ENCODE data around the gene CCNY. TPM values are rescaled to one million over a fixed set of nuclear protein-coding genes. Genes with fewer than 3 reads are reported as not detected.
A peak's percentile ranks its signal among the peaks of the same experiment; 100 is the strongest.

The CCNY gene
- total RNA-seq, 3 donors from 2014 or later (not counting 1 experiment from before 2014, with no cell fraction given) = 71.0 to 87.2 (median 74.3) TPM

DNA sequence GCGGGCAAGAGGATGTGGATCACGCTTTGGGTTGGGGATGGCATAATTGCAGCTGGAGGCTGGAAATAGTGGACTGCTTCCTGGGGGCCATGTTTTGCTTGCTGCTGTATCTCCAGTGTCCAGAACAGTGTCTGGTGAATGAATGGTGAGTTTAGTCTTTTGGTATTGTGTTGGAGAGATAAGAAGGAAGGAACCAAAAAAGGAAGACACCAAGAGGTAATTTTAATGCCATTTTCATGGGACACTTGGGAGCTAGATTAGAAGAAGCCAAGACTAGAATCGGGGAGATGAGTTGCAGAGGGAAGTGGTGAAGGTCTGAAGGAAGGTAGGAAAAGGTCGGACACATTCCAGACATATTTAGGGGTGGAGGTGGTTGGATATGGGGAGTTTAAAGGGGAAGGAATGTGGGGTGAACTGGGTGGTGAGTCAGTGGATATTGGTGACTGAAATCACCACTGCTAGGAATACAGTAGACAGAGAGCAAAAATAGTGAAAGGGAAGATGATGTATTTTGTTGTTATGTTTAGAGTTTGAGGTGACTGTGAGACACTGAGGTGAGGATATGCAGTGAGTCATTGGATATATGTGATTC lies 76.7 kb downstream of the CCNY start:
- Histone ChIP-seq H3K4me3 (ENCODE audit: low read length) (no peak overlapping the region), H3K9me3 (ENCODE audit: control insufficient read depth, insufficient read depth, low read length) (no peaks in the 10 kb centered on the region)
- TF ChIP-seq CTCF (IDR thresholded peaks at IDR 0.05) = no peak

DNA sequence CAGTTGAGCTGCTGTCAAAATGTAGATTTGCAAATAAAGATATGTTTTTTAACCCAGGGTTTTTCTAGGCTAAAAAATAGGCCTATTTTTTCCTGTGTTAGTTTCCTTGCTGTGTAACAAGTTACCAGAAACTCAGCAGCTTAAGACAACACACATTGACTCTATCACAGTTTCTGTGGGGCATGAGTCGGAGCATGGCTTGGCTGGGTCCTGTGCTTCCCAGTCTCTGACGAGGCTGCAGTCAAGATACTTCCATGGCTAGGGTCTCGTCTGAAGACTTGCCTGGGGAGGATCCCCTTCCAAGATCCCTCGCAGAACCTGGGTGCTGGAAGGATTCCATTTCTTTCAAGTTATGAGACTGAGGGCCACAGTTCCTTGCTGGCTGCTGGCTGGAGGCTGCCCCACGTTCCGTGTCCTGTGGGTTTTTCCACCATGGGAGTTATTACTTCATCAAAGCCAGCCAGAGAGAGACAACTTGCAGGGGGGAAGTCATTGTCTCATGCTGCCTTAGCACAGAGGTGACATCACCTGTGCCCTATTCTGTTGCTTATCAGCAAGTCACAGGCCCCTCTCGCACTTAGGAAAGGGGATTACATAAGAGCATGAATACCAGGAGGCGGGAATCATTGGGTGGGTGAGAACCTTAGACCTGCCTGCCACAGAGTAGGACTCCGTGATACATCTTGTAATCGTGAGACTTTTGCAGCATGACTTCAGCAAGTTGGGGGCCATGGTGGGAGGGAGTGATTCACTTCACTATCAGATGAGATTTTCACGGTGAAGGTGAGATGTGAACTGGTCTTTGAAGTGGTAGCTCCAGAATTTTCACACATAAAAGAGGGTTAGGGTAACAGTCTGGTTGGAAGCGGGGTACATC lies 77.9 kb downstream of the CCNY start:
- WGBS (ENCODE audit: insufficient coverage) = 71% methylated on average over 12 of the region's 12 CpGs
- DNase-seq = peak in 1 of 2 donors; percentile 15
- H3K4me1 Mint-ChIP-seq = peaks cover 69 to 70% of the 10 kb centered on the region in 2 donors
- no peak for TF ChIP-seq CTCF (IDR thresholded peaks at IDR 0.05)
- Histone ChIP-seq H3K36me3 (ENCODE audit: control insufficient read depth, insufficient read depth, low read length) (no peaks in the 10 kb centered on the region), H3K4me1 (ENCODE audit: control insufficient read depth, insufficient read depth, low read length) (peaks cover 34% of the 10 kb centered on the region), H3K27me3 (ENCODE audit: control insufficient read depth, insufficient read depth, low read length) (no peaks in the 10 kb centered on the region), H3K9me3 (ENCODE audit: control insufficient read depth, insufficient read depth, low read length) (no peaks in the 10 kb centered on the region), H3K27ac (ENCODE audit: low read length) (no peak overlapping the region), H3K4me3 (ENCODE audit: low read length) (no peak overlapping the region)
- H3K27ac Mint-ChIP-seq = peak overlapping the region; percentile 14 to 32
- H3K27me3 Mint-ChIP-seq (ENCODE audit: low read depth in 2 of 2) = no peaks in the 10 kb centered on the region
- H3K36me3 Mint-ChIP-seq = no peaks in the 10 kb centered on the region
- H3K9me3 Mint-ChIP-seq = no peaks in the 10 kb centered on the region
- H3K4me3 Mint-ChIP-seq = no peak overlapping the region
- ATAC-seq = peak in 2 of 3 donors; percentile 54 to 60
- intact Hi-C loops (cut with micrococcal nuclease) = no loop called here

More for the DNA sequence above, 76.7 kb downstream of the CCNY start:
- DNase-seq (no peak), ATAC-seq (peak in 1 of 3 donors; percentile 42)
- Mint-ChIP-seq H3K27me3 (ENCODE audit: low read depth in 2 of 2) (no peaks in the 10 kb centered on the region), H3K27ac (no peak overlapping the region), H3K36me3 (no peaks in the 10 kb centered on the region), H3K4me1 (peaks cover 68 to 72% of the 10 kb centered on the region in 2 donors), H3K4me3 (no peak overlapping the region), H3K9me3 (no peaks in the 10 kb centered on the region)
- Histone ChIP-seq H3K27me3 (ENCODE audit: control insufficient read depth, insufficient read depth, low read length) (no peaks in the 10 kb centered on the region), H3K4me1 (ENCODE audit: control insufficient read depth, insufficient read depth, low read length) (peaks cover 38% of the 10 kb centered on the region), H3K36me3 (ENCODE audit: control insufficient read depth, insufficient read depth, low read length) (no peaks in the 10 kb centered on the region), H3K27ac (ENCODE audit: low read length) (no peak overlapping the region)
- intact Hi-C loops (cut with micrococcal nuclease) = no loop called here
- WGBS (ENCODE audit: insufficient coverage) = 93% methylated on average over 4 of the region's 4 CpGs

- no peaks in the 10 kb centered on the region for H3K36me3 ChIP-seq (ENCODE audit: control insufficient read depth, insufficient read depth, low read length)
- peak overlapping the region; percentile 32 to 37 for H3K27ac Mint-ChIP-seq
- intact Hi-C loops (cut with micrococcal nuclease) = no loop called here
These were observed 79.2 kb downstream of the CCNY start for GRCh38 chr10:35415505-35415904.

More at GRCh38 chr10:35415505-35415904, 79.2 kb downstream of the CCNY start:
- no peak for ATAC-seq
- no peak overlapping the region for H3K4me3 Mint-ChIP-seq
- no peak overlapping the region for H3K4me3 ChIP-seq (ENCODE audit: low read length)
- H3K9me3 ChIP-seq (ENCODE audit: control insufficient read depth, insufficient read depth, low read length) = no peaks in the 10 kb centered on the region
- no peaks in the 10 kb centered on the region for H3K27me3 Mint-ChIP-seq (ENCODE audit: low read depth in 2 of 2)
- H3K4me1 ChIP-seq (ENCODE audit: control insufficient read depth, insufficient read depth, low read length) = peaks cover 28% of the 10 kb centered on the region
- peaks cover 60 to 67% of the 10 kb centered on the region in 2 donors for H3K4me1 Mint-ChIP-seq
- TF ChIP-seq CTCF (IDR thresholded peaks at IDR 0.05) = no peak
- no peaks in the 10 kb centered on the region for H3K9me3 Mint-ChIP-seq
- 96% methylated on average over 5 of the region's 5 CpGs for WGBS (ENCODE audit: insufficient coverage)
- no peak for DNase-seq
- H3K36me3 Mint-ChIP-seq = no peaks in the 10 kb centered on the region
- H3K27ac ChIP-seq (ENCODE audit: low read length) = no peak overlapping the region
- no peaks in the 10 kb centered on the region for H3K27me3 ChIP-seq (ENCODE audit: control insufficient read depth, insufficient read depth, low read length)
